NCI-H345 treated with DMSO at 0.1 percent for 48 hours (cell line): Measurements from ENCODE around the gene LGI4.
A peak's percentile ranks its signal among the peaks of the same experiment; 100 is the strongest.

Experiments
- DNase-seq: peaks from one replicate; lab custom pipeline; 2025; ENCODE audit not compliant: unreplicated experiment; lab: John Stamatoyannopoulos, UW

The LGI4 gene

DNA sequence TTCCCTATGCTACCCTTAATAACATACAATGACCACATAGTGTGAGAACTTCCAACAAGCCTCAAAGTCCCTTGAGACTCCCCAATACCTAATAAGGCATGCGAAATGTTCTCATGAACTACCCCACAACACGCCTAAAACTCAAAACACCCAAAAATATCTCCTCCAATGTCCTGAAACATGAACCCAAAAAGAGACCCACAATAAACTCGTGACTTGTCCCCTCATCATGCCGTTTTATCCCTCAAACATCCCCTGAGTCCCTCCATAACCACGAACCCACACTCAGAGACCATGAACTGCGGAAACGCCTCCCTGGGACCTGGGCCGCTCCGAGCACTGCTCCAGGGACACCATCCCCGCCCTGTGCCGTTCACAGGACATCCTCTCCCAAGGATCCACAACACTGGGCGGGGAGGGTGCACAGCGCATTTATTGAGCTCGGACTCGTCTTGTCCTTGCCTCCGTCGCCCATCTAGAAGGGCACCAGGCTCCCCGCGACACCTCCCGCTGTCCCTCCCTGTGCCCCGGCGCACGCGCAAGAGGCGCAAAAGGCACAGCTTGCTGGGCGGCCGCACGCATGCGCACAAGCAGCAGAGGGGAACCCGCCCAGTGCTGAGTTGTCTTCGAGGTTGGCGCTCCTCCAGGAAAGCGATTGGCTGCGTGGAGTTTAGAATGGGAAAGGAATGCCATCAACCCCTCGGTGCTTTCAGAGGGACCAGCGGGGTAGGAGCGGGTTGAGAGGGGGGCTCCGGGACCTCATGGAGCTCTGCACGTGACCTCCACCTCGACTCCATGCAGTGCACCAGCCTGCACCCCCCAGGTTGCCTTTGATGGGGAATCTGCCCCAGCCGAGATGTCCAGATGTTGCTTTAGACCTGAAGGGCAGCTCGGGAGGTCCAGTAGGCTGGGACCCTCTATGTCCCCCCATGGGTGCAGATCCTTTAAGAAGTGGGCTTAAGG, 10.5 kb downstream of the LGI4 start:
- peak; percentile 84 for DNase-seq

DNA sequence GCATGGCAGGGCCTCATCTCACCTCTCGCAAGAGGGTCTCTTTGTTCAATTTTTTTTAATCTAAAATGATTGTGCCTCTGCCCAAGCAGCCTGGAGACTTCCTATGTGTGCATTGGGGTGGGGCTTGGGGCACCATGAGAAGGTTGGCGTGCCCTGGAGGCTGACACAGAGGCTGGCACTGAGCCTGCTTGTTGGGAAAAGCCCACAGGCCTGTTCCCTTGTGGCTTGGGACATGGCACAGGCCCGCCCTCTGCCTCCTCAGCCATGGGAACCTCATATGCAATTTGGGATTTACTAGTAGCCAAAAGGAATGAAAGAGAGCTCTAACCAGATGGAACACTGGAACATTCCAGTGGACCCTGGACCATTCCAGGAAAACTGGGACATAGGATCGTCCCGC, 11.3 kb downstream of the LGI4 start:
- no peak for DNase-seq

DNA sequence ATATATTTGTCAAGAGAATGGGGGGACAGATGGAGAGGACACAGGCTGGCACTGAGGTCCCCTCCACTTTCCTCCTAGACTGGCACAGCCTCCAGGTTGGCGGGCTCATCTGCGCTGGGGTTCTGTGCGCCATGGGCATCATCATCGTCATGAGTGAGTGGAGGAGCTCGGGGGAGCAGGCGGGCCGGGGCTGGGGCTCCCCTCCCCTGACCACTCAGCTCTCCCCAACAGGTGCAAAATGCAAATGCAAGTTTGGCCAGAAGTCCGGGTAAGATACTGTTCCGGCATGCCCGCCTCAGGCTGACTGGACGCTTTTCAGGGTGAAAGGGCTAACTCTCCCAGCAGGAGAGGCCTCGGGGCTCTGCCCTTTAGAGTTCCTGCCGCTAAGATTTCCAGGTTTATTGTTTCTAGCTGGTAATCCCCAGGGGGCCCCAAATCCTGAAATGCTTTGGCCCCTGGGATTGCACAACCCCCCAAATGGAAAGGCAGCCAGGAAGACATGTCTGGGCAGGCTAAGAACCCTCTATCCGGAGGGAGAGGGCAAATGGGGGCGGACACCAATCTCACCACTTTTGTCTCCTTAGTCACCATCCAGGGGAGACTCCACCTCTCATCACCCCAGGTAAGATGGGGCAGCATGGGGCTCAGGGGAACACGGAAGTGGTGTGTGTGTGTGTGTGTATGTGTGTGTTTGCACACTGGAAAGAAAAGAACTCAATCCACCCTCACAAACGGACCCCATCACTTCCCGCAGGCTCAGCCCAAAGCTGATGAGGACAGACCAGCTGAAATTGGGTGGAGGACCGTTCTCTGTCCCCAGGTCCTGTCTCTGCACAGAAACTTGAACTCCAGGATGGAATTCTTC, 11.9 kb downstream of the LGI4 start:
- no peak for DNase-seq

DNA sequence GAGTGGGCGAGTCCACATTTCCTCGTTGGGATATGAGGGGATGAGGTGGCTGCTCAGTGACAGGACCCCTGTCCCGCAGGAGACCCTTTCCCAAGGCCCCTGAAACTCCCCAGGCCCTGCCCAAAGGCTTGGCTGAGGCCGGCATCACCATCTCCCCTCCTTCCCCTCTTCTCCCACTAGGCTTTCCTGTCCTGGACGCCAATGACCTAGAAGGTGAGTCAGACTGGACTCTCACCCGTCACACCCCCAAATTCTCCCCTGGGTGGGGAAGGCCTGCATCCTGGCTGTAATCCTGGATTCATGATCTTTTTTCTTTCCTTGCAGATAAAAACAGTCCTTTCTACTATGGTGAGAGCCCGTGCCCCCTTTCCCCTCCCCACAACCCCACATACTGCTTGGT, 14.0 kb downstream of the LGI4 start:
- DNase-seq, result no peak

DNA sequence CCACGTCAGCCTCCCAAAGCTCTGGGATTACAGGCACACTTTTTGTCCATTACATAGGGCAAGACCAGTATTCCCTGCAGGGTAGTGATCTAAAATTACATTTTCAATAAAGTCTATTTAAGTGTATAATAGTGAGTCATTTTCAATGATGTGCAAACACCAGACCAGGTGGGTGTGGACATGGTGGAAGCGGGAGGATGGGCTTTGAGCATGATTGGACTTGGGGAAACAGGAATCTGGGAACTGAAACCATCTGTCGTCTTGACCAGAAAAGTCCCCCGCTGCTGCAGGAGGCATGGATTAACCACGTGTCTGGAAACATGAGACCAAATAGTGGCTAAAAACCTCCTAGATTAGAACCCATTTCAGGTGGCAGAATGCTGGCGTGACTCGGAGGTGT, 14.4 kb downstream of the LGI4 start:
- no peak for DNase-seq

DNA sequence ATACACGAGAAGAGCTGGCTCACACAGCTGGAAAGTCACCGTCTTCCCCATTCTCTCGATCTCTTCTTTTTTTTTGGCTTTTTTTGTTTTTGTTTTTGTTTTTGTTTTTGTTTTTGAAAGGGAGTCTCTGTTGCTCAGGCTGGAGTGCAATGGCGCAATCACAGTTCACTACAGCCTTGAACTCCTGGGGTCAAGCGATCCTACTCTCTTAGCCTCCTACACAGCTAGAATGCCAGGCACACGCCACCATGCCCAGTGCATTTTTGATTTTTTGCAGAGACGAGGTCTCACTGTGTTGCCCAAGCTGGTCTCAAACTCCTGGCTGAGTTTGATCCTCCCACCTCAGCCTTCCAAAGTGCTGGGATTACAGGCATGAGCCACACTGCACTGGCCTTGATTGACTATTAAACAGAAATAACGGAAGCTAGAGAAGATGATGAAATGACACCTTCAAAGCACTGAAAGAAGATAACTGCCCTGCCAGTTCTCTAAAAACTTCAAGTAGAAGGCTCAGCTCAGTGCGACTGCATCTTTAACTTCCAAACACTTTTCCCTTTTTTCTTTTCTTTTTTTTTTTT, 15.2 kb downstream of the LGI4 start:
- DNase-seq, result no peak

DNA sequence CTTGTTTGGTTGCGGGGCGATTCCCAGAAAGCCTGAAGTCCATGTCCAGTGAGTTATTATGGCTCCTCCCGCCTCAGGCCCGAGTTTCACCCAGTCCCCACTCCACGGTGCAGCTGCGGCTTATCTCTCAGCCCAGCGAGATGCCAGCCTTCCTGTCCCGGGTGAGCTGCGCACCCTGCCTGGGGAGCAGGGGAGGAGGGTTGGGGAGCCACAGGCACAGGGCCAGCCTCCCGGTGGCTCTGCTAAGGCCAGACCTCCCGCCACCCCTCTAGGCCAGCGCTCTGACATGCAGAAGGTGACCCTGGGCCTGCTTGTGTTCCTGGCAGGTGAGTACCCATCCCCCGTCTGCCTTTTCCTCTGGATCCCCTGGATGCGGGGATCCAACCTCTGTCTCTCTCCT, 15.8 kb downstream of the LGI4 start:
- DNase-seq, result no peak

DNA sequence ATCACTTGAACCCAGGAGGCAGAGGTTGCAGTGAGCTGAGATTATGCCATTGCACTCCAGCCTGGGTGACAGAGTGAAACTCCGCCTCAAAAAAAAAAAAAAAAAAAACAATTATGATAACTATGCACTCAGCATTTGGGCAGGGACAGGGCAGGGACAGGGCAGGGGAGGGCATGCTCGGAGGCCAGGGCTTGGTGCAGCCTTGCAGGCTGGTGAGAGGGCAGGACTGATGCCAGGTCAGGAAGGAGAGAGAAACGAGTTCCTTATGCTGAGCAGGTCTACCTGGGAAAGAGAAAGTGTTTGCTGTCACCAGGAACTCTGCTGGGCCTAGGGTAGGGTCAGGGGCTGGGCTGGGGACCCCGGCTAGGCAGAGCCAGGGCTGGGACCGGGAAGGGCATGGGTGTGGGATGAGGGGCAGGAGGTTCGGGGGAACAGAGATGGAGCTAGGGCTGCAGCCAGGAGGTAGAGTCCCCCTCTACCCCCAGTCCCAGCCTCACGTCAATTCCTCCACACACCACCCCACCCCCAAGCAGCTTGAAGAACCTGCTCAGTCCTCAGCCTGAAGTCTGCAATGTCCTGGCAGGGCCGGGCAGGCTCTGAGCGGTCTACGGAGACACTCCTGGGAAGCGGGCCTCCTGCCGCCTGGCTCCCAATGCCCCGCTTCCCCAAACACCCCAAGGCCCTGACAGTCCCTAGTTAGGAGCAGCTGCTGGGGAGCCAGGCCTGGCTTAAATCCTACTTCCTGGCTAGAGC, 16.4 kb downstream of the LGI4 start:
- DNase-seq, result no peak

DNA sequence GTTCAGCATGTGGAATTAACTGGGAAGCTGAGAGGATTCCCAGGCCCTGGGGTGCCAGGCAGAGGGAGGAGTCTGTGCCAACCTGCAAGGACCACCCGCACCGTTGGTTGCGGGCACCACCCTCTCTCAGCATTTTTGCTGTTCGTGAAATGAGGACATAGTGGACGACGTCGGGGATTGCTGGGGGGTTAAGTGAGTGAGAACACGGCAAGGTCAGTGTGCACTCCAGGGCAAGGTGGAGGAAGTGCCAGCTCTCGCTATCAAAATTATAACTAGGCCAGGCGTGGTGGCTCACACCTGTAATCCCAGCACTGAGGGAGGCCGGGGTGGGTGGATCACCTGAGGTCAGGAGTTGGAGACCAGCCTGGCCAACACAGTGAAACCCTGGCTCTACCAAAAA, 17.1 kb downstream of the LGI4 start:
- DNase-seq, result no peak

DNA sequence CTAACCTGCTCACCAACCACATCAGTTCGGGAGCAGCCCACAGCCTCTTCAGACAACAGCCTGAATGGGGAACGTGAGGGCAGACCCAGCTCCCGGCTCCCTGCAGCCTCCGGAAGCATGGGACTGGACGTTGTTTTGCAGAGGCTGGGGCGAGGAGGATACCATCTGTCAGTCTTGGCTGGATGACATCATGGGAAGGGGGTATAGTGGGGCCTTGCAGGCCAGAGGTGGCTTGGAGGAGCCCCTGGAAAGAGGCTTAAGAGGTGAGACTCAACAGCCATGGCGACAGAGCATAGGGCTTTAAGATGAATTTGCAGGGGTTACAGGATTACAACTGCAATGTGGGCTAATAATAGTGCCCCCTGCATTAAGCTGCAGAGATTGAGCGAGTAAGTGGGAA, 17.7 kb downstream of the LGI4 start:
- DNase-seq, result no peak

DNA sequence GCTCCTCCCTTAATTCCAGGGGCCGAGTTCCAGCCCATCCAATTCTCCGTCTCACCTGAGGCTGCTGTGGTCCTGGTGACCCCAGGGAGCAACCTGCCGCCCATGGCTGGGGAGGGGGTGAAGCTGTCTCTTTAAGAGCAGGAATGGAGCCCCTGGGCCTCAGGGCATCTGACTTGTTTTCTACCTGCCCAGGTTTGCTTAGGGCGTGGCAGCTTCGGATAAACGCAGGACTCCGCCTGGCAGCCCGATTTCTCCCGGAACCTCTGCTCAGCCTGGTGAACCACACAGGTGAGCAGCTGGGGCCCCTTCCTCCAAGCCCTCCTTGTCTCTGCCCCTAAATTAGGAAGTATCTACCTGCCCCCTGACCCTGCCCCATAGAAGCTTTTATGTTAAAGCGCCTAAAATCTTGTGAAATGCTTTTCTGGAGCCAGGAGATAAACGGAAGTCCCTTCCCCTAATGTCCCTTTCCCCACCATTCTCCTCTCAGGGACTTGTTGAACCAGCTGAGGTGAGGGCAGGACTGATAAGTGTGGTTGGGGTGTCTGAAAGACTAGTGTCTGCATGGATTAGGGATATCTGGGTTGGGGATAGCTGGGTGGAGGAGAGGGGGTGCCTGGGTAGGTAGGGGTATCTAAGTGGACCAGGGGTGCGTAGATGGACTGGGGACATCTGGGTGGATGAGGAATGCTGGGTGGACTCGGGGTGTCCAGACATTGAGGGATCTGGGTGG, 18.6 kb downstream of the LGI4 start:
- DNase-seq, result no peak

DNA sequence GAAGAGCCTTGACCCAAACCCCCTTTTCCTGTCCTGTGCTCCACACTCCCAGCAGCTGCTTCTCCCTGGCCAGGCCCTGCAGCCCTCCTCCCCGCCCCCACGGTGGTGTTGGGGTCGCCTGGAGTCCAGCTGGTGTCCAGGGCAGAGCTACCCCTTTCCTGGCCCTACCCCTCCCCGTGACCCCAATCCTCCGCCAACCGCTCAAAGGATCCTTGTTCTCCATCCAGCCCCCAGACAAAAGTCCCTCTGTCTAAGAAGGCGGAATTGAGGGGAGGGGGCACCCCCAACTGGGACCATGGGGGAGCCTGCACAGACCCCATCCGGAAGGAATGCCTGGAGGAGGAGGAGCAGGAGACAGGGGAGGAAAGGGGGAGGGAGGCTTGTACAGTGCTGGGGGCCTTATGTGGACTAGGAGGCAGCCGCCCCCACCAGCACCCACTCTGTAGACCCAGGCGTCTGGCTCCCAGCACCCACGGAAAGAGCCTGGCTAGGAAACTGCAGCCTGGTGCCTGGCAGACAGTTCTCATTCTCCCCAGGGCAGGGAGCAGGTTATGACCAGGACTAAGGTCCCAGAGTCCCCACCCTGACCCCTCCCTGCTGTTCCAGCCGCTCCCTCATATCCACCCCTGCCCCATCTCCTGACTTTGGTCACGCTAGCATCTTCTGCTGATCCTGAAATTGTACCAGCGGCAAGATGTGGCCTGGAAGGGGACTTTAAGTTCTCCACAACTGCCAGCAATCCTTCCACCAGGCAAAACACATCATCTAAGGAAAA, 19.5 kb downstream of the LGI4 start, which contains the start of gene FXYD3:
Gene FXYD3, plus strand, starts transcription at position 647 of the 775 bp plus-strand sequence. CDS start 3,554 bp downstream, outside the sequence.
- no peak for DNase-seq

DNA sequence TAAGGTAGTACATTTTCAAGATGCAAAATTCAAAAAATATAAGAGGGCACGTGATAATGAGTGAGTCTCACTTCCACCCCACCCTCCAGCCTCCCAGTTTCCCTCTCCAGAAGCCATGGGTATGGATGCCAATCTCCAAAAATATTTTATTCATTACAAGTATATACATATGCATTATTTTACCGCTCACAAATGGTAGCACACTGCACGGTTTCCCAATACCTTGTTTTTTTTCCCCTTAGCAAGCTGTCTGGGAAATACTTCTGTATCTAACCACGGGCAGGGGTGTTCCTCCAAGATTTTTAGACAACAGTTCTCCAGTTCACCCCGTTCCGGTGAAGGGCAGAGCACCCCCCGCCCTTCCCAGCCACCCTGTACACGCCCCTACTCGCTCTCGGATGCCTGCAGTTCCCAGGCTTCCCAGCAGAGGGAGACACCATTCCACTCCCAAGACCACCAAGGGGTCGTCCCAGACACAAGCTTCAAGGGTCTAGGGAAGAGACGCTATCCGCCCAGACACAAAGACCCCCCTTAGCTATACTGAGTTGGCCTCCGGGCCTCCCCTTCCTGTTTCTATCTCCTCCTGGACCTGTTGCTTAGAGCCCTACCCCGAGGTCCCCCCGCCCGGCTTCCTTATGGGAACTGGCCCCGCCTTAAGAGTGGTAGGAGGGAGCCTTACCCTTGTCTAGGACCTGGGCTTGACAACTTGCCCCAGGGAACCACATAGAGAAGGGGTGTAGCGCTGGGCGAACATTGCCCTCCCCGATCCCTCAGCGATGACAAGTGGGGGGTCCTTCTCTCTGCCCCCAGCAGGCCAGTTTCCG, 20.3 kb downstream of the LGI4 start:
- peak; percentile 46 for DNase-seq

DNA sequence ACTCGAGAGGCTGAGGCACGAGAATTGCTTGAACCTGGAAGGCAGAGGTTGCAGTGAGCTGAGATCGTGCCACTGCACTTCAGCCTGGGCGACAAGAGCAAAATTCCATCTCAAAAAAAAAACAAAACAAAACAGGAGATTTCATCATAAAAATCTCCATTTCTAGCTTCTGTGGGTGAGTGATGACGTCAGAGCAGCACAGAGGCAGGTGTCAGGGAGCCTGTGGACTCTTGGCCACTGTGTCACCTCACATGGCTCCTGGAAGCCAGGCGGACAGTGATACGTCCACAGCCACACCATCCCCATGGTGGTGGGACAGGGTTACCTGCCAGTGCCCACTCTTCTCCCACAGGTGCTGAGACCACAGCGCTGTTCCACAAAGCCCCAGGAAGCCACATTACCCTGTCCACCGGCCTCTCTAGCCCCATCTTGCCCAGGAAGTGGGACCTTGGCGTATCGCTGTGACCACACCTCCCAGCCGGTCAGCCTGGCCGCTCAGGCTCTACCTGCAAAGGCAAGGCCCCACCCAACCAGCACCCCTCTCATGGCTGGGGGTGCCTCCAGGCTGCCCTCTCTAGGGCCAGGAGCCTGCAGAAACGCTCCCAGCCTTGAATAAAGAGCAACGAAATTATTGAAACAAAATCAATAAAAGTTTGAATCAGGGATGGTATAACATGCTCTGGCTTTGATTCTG, 21.7 kb downstream of the LGI4 start:
- DNase-seq, result no peak

DNA sequence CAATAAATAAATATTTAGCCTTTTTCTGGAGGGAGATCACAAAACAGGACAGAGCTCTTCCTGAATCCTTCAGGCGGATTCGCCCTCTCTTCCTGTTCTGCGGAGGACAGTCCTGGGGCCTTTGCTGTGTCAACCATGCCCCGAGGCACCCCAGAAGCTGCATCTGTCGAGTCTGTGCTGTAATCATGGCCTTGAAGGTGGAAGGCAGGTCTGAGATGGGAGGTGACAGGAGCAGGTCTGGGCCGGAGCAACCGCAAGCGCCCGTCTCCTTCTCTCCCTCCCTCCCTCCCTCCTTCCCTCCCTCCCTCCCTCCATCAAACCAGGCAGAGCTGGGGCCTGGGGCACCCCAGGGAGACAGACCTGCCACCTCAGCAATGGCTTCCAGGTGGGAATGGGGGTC, 23.9 kb downstream of the LGI4 start:
- no peak for DNase-seq

DNA sequence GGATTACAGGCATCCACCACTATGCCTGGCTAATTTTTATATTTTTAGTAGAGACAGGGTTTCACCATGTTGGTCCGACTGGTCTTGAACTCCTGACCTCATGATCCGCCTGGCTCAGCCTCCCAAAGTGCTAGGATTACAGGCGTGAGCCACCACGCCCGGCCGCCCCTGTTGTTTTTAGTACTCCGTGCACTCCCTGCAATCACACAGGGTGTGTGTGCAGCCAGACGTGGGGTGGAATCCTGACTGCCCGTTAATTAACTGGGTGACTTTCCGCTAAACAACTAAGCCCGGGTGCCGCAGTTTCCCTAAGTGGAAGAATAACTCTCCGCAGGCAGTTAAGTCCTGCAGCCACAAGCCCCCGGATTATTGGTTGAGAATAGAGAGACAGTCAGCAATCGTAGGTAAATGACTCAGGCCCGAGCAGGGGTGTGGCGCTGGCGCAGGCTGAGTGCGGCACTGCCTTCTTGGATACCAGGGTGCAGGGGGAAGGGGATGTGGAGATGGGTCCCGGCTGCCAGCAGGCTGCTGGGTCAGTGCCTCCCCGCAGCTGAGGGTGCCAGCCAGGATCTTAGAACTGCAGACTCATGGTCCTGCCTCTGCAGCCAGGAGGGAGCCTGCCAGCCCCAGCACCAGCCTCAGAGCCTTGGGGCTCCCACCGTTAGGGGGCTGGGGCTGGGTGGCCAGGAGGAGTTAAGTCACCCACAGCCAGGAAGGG, 25.3 kb downstream of the LGI4 start:
- no peak for DNase-seq

DNA sequence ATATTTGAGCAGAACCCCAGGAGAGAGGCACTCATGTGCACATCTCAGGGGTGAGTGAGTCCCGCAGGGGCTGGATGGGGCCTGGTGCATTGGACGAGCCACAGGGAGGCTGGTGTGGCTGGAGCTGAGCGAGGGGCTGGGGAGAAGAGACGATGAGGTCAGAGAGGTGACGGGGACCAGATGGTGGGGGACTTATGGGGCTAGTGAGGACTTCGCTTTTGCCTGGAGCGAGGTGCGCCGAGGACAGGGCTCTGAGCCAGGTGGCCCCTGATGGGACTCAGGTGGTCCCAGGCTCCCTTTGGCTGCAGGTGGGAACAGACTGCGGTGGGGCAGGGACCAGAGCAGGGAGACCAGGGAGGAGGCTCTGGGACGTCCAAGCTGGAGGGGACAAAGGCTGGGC, 26.1 kb downstream of the LGI4 start:
- DNase-seq, result no peak
